Measurements from ENCODE around the gene IL33.

IL33 gene

GRCh38 chr9:6302417-6302816 is 86.8 kb downstream of the IL33 start:
- DNase-seq (ENCODE audit: low read depth) = no peak

- DNase-seq (ENCODE audit: low read depth) = no peak
These were observed 88.6 kb downstream of the IL33 start for GRCh38 chr9:6304232-6304631.

GRCh38 chr9:6305954-6306563 is 90.5 kb downstream of the IL33 start:
- DNase-seq (ENCODE audit: low read depth) = no peak

Measured in stimulated activated CD8-positive, alpha-beta memory T cell treated with anti-CD3 and anti-CD28 coated beads, Interleukin-7, amount 100 ng/mL, for 24 hours (primary cell).